Peyer's patch (tissue), 4 donors: ENCODE measurements around the gene RPRD1A.

Experiments
- POLR2A ChIP-seq, 2 donors: fragments of 450-650 bp; IDR thresholded peaks; one replicate each; pipeline ENCODE4 v1.5.1; 2017; ENCODE audit warnings: antibody characterized with exemption in 2 of 2, mild to moderate bottlenecking in 2 of 2, moderate library complexity in 2 of 2
- TF ChIP-seq, protein P1 (sequence below), 6 experiments: fragments of 450-650 bp in 4 of 6; fragments of 200-600 bp in 2 of 6; sonication (generic) in 1 of 6; IDR thresholded peaks; one replicate each; pipeline ENCODE4 v1.5.1; 2017 to 2019; ENCODE audit warnings: antibody characterized with exemption in 6 of 6, mild to moderate bottlenecking in 3 of 6, moderate library complexity in 1 of 6

DNA sequence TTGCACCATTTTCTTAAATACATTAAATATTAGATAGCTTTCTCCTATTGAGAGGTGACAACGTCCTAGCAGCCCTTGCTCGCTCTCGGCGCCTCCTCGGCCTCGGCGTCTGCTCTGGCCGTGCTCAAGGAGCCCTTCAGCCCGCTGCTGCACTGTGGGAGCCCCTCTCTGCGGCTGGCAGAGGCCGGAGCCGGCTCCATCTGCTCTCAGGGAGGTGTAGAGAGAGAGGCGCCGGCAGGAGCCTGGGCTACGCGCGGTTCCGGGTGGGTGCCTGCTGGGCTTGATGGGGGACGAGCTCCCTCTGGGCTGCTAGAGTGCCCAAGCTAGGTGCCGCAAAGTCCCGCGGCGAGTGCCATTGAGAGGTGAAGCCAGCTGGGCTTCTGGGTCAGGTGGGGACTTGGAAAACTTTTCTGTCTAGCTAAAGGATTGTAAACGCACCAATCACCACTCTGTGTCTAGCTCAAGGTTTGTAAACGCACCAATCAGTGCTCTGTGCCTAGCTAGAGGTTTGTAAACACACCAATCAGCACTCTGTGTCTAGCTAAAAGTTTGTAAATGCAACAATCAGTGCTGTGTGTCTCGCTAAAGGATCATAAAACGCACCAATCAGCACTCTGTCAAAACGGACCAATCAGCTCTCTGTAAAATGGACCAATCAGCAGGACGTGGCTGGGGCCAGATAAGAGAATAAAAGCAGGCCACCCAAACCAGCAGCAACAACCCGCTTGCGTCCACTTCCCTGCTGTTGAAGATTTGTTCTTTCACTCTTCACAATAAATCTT is 3.1 kb downstream of the RPRD1A start:
- TF ChIP-seq, protein P1, sequence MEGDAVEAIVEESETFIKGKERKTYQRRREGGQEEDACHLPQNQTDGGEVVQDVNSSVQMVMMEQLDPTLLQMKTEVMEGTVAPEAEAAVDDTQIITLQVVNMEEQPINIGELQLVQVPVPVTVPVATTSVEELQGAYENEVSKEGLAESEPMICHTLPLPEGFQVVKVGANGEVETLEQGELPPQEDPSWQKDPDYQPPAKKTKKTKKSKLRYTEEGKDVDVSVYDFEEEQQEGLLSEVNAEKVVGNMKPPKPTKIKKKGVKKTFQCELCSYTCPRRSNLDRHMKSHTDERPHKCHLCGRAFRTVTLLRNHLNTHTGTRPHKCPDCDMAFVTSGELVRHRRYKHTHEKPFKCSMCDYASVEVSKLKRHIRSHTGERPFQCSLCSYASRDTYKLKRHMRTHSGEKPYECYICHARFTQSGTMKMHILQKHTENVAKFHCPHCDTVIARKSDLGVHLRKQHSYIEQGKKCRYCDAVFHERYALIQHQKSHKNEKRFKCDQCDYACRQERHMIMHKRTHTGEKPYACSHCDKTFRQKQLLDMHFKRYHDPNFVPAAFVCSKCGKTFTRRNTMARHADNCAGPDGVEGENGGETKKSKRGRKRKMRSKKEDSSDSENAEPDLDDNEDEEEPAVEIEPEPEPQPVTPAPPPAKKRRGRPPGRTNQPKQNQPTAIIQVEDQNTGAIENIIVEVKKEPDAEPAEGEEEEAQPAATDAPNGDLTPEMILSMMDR (IDR thresholded peaks at IDR 0.05): no peak
- TF ChIP-seq POLR2A (IDR thresholded peaks at IDR 0.05): no peak
